GM19468 (cell line): ENCODE data around the gene ZNF417.
"Not testable (repeated sequence)": the region's sequence is repeated elsewhere in the genome, so short reads cannot be mapped to it uniquely, and the experiment has no call there.

ENCODE experiments used
- ATAC-seq: cut with Tn5 transposase; IDR thresholded peaks from one replicate; pipeline ENCODE4 v1.9.1; 2021; ENCODE audit warnings: mild to moderate bottlenecking, moderate library complexity, moderate number of reproducible peaks; ENCODE audit not compliant: unreplicated experiment; ENCODE audit errors: extremely low read depth

The ZNF417 gene

DNA sequence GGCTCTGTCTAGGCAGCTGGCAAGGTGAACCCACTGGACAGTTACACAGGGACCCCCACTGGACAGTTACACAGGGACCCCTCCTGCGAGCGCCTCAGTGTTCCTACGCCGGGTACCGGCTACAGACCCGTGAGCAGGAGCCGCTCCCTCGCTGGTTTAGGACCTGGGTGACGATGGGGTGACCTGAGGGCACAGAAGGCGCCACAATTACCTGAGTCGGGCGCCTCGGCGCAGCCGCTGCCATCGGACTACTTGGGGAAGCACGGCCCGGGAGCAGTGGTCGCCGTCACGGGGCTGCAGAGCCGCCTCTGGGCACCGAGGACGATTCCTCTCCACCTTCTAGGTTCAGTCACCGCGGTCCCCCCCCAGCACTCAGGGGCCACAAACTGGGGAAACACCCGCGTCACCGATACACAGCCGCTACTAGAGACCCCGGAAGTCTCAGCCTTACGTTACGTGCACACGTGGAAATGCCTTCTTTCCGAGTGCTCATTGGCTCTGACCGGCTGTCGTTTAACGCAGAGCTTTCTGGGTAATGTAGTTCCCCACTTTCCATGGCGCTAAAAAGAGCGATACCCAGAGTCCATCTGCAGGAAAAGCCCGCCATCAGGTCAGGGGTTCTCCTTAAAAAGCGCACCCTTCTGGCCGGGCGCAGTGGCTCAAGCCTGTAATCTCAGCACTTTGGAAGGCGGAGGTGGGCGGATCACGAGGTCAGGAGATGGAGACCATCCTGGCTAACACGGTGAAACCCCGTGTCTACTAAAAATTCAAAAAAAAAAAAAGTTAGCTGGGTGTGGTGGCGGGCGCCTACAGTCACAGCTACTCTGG lies at the start of gene ZNF417:
ZNF417 (minus strand) TSS at position 425 of the 828 bp plus-strand sequence; CDS start at position 244, 181 bp downstream.
- ATAC-seq = peak; percentile 93

DNA sequence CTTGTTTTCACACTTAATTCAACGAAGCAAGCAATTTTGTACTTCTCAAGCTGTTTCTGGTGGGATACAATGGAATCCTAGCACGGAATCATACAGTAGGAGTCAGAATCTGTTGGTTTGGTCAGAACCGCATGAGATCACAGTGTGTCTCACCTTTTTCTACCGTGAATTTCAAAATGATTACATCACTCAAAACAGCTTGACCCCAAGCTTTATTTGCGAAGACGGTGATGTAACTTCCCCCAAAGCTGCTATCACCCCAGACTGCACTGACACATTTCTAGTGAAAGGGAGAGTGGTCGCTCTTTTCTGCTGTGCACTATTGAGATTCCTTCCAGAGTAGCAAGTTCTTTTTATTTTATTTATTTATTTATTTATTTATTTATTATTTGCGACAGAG lies 48.4 kb upstream of the ZNF417 start:
- ATAC-seq = no peak

DNA sequence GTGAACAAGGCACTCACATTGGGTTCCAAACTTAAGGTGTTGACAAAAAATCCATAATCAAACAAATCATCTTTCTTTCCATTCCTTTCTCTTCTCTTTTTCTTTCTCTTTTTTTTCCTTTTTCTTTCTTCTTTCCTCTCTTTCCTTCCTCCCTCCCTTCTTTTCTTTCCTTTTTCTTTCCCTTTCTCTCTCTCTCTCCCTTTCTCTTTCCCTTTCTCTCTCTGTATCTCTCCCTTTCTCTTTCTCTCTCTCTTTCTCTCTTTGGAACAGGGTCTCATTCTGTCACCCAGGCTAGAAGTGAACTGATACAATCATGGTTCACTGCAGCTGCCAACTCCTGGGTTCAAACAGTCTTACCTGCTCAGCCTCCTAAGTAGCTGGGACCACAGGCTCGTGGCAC lies 45.4 kb upstream of the ZNF417 start:
- ATAC-seq = no peak

DNA sequence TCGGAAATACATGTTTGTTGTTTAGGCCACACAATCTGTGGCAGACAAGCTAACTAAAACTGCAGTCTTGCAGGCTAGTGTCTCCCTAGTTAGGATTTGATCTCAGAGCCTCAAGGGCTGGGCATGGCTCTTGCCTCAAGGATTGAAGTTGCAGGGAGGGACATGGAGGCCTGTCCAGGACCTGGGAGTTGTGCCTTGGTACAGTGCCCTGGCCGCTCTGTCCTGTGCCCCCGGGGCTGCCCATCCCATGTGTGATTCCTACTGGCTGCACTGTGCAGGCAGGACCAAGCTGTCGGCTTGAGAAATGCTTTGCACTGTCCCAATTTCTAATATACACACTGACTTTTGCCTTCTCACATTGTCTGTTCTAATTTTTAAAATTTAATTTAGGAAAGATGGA lies 38.6 kb upstream of the ZNF417 start:
- ATAC-seq = no peak

DNA sequence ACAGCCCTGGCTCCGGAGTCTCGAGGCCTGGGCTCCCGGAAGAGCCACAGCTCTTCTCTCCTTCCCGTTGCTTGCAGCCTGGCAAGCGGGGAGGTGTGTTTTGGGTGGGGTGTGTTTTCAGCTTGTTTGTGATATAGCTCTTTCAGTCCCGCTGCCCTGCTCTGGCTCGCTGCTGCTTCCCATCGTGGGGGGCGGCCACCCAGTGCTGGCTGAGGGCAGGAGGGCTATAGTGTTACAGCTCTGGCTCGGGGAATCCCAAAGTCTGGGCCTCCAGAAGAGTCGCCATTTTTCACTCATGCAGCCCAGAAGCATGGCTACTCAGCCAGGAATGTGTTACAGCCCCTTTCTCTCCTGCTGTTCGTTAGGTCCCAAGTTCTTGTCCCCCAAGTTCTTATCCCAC lies 33.3 kb upstream of the ZNF417 start:
- ATAC-seq = no peak

DNA sequence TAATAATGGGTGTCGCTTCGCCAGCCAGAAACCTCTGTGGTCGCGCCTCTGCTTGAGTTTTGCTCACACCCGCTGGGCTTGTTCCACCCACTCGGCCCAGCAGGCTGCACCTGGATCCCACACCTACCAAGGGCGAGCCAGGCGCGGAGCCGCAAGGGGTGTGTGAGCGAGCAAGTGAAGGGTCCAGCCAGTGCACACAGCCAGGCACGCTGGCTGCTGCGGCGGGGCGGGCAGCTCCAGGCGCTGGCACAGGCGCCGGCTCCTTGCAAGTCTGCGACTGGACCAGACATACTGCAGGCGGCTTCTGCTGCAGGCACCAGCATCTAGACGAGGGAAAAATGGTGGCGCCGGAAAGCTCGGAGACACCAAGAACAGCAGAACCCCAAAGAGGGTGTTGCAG lies 32.9 kb upstream of the ZNF417 start:
- no peak for ATAC-seq

DNA sequence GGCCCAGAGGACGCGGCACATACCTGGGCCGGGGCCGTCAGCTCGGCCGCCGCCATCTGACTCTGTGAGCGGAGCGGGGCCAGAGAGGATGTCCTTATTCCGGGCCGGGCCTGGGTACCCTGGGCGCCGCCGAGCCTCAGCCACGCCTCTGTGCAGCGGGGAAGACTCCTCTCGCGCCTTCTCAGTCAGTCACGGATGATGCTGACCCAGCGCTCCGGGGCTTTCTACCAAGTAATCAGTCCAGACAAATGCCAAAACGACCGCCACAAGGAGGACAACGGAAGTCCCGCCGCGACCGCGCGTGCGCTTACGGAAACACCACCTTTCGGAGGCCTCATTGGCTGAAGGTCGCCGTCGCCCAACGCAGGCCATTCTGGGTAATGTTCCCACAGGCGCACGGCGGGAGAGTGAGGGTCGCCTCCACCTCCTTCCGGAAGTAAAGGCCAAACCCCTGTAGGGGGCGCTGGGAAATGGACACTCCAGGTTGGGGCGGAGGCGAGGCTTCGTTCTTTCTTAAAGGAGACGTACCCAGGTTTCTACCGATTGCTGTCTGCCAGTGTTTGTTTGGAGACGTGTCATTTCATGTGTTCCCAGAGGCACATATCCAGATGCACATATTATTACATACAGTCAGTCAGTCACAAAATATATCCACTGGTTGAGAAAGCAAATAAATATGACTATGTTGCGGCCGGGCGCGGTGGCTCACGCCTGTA lies 31.2 kb upstream of the ZNF417 start, which contains the start of gene ZNF256:
ZNF256 (minus strand) TSS at position 288 of the 716 bp plus-strand sequence; CDS start at position 56, 232 bp downstream.
- ATAC-seq = peak; percentile 94

DNA sequence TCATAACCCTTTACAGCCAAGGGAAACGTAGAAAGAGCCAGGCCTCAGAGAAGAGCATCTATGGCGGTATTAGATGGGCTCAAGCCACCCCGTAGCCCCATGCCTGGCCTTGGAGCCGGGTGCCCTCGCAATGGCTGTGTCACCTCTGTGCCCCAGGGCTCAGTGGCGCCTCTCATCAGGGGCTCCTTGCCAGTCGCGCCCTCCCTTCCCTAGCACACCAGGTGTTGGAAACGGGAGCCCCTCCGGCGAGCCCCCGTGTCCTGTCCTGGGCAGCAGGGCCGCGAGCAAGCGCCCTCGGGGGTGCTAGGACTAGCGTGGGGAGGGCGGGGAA lies 30.7 kb upstream of the ZNF417 start:
- no peak for ATAC-seq

DNA sequence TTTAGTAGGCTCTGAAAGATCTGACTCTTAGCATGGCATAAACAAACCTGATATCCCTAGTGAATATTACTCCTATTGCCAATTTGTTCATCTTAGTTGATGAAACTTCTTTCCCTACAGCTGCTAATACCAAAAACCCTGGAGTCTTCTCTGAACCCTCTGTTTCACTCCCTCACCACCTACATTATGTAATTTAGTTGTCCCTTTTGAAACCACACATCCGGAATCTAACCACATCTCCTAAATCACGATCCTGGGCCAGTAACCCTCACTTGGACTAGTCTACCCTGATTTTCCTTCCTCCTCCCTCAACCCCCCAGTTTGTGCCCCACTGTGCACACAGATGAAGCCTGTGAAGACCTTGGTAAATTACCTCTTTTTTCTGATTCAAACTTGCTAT lies 29.9 kb upstream of the ZNF417 start:
- no peak for ATAC-seq

DNA sequence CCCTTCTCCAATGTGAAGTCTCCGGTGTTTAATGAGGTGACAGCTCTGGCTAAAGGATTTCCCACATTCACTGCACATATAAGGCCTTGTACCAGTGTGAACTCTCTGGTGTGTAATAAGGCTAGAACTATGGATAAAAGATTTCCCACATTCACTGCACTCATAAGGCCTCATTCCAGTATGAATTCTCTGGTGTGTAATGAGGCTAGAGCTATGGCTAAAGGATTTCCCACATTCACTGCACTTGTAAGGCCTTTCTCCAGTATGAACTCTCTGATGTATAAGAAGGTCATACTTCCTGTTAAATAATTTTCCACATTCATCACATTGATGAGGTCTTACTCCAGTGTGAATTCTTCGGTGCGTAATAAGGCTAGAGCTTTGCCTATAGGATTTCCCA lies 25.2 kb upstream of the ZNF417 start:
- ATAC-seq = no peak

DNA sequence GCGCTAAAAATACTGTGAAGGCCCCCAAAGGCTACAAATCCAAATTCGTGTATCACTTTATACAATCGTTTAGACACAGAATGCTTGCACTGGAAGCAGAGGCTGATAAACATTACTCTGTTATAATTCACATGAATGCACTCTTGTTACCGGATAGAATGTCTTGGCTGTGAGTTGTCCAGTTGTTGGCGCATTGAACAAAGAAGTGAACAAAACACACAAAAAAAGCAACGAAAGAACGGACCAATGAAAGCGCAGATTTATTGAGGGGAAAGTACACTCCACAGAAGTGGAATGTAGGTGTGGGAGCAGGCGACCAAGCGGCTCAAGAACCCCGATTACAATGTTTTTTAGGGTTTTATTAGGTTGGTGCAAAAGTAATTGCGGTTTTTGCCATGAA lies 19.3 kb upstream of the ZNF417 start:
- ATAC-seq = no peak

DNA sequence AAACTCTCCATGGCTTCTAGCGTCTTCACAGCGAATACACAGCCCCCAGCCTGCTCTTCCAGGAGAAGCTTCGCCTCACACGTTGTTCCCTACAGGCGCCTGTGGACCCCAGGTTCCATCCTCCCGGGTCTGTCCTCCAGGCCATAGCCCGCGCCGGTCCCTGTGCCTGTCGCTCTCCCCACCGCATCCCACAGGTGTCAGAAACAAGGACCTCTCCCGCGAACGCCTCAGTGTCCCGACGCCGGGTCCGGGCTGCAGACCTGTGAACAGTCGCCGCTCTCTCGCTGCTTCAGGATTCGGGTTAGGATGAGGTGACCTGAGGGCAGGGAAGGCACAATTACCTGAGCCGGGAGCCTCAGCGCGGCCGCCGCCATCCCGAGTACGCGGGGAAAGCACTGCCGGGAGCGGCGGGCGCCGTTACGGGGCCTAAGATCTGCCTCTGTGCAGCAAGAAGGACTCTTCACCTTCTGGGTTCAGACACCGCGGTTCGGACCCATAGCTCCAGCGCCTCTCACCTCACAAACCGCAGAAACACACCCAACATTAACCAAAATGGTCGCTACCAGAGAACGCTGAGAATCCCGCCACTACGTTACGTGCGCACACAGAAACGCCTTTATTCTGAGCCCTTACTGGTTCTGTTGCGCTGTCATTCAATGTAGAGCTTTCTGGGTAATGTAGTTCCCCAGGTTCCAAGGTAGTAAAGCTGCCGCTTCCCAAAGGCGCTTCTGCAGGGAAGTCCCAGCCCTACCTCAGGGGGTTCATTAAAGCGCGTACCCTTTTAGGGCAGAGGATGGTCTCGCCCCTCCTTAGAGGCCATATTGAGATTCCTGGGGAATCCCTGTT lies 18.7 kb upstream of the ZNF417 start, which contains the start of gene ZNF418:
ZNF418 (minus strand) TSS at position 583 of the 846 bp plus-strand sequence. CDS start 1,580 bp downstream, outside the sequence.
- ATAC-seq = no peak

DNA sequence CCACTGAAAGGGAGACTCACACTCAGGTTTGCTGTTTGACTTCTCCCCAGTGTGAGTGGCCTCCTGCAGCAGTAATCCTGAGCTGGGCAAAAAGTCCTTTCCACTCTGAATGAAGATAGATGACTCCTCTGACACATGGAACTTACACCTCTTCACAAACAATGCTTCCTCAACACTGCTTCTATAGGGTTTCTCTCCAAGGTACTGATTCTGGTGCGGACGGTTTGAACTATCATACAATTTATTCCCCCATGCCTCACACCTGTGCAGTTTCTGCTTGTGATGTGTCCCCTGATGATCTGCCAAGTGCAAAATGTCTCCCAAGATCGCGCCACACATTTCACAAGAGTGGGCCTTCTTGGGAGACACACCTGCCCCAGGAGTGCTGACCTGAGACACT lies 11.2 kb upstream of the ZNF417 start:
- ATAC-seq = no peak

DNA sequence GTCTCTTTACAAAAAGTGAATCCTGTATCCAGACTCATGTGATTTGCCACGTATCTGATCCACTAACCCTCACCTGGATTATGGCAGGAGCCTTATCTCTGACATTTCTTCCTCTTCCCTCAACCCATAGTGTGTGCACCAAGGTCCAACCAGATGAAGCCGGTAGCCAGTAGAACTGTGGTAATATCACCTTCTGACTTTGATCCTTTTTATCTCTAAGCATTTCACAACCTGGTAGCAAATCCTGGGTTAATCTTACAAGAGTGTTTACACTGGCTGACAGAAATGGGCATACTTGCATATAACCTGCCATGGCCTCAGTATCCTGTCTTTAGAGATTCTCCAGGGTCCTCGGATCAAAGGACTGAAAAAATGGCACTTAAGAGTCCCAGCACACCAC lies 1.9 kb downstream of the ZNF417 start:
- no peak for ATAC-seq

DNA sequence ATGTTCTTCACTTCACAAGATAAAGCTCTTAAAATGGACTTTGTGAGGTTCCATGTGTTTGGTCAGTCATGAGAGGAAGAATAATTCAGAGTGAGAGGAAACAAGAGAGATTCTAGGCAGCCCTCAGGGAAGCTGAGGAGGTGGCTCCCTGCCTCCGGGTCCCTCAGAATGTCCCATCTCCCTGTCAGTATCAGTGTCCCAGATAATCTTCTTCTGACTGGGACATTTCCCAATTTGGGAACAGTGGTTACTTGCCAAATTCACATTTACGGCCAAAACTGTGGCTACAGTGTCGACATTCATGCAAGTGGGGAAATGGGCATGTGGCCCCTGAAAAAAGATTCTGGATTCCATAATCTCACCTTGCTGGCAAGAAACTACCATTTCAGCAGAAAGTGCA lies 9.0 kb downstream of the ZNF417 start:
- ATAC-seq = no peak

DNA sequence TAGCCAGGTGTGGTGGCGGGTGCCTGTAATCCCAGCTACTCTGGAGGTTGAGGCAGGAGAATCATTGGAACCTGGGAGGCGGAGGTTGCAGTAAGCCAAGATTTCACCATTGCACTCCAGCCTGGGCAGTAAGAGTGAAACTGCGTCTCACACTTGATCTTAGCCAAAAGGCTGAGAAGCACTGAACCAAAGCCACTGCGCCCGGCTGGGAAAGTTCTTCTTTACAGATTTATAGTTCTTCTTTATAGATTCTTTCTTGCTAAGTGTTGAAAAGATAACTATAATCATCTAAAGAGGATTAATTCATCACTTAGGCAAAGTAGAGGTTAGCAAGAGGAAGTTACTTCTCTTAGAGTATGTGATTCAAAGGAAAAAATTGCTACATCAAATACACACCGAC lies 11.1 kb downstream of the ZNF417 start:
- no peak for ATAC-seq

DNA sequence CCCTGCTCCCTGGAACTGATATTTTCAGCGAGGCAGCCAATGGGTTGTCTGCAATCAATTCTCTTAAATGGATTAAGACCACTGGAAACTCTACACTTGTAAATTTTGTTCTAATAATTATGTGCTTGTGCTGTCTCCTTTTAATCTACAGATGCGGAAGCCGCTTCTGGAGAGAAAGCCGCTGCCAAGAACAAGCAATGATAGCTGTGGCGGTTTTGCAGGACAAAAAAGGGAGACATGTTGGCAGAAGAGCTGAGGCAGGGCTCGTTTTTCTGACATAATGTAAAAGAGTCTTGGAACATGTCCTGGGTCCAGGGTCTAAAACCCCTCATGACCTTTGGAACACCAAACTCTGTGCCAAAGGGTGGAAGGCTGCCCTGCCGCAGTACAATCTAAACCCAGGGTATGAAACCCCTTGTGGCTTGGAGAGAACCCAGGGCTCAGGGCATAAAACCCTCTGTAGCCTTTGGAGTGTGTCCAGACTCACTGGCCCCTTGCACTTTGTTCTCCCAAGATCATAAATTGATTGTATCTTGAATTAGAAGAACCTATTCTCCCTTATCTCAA lies 12.7 kb downstream of the ZNF417 start:
- ATAC-seq = no peak

DNA sequence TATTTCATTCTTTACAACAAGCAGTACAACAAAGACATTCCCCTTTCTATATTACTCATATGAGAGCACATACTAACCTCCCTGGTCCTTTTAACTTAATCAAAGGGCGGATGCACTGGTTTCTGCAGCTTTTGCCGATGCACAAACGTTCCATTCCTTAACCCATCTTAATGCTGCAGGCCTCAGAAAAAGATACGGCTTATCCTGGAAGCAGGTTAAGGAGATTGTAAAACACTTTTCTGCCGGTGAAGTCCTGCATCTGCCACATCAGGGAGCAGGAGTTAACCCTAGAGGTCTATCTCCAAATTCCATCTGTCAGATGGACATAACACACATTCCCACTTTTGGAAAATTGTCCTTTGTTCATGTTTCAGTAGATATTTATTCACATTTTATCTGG lies 16.1 kb downstream of the ZNF417 start:
- no peak for ATAC-seq

DNA sequence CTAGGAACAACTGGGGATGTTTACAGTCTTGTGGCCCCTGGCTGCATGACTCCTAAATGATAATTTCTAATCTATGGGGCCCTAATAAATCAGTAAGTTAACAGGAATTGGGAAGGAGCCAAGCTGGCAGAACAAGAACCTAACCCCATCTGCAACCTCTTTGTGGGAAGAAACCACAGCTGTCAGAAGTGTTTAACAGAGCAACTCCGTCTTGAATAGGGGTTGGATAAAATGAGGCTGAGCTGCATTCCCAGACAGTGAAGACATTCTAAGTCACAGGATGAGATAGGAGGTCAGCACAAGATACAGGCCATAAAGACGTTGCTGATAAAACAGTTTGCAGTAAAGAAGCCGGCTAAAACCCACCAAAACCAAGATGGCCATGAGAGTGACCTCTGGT lies 25.7 kb downstream of the ZNF417 start:
- ATAC-seq = not testable (repeated sequence)

DNA sequence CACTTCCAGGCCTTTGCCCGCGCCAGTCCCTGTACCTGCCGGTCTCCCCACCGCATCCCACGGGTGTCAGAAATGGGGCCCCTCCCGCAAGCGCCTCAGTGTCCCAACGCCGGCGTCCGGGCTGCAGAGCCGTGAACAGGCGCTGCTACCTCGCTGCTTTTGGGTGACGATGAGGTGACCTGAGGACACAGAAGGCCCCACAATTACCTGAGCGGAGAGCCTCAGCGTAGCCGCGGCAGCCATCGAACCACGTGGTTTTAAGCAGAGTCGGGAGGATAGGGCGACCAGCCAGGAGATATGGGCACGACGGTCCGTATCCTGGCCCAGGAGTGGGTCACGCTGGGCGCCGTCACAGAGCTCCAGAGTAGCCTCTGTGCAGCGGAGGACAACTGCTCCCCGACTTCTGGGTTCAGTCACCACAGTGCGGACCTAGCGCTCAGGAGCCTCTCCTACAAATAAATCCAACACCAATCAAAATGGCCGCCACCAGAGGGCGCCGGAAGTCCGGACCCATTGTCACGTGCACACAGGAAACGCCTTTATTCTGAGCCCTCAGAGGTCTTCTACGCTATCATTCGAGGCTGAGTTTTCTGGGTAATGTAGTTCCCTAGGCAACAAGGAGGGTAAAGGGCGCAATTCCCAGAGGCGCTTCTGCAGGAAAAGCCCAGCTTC lies 27.7 kb downstream of the ZNF417 start, which contains the start of gene ZNF814:
ZNF814 (minus strand) TSS at position 478 of the 672 bp plus-strand sequence; CDS start at position 243, 235 bp downstream.
- peak; percentile 39 for ATAC-seq
